ENCODE measurements around the gene TAS2R14.

The TAS2R14 gene

GRCh38 chr12:10952645-10953044 lies 13.6 kb upstream of the TAS2R14 start:
- no peak overlapping the region for H3K9ac ChIP-seq (ENCODE audit: low read depth, low read length)
- no peak overlapping the region for H3K4me3 ChIP-seq (ENCODE audit: low read length)
- H3K4me2 ChIP-seq (ENCODE audit: low read length) = no peak overlapping the region
- no peaks in the 10 kb centered on the region for H3K9me3 ChIP-seq (replicated peaks; ENCODE audit: low read length)
- H3K4me1 ChIP-seq (ENCODE audit: control insufficient read depth, insufficient read depth, low read length) = no peaks in the 10 kb centered on the region
- H3K36me3 ChIP-seq (ENCODE audit: insufficient read depth, low read length) = no peaks in the 10 kb centered on the region
- no peaks in the 10 kb centered on the region for H3K27me3 ChIP-seq (ENCODE audit: control insufficient read depth, insufficient read depth, low read length)

GRCh38 chr12:10943167-10943566 lies 4.1 kb upstream of the TAS2R14 start:
- Histone ChIP-seq H3K4me3 (ENCODE audit: low read length) (no peak overlapping the region), H3K9me3 (replicated peaks; ENCODE audit: low read length) (no peaks in the 10 kb centered on the region)

GRCh38 chr12:10941916-10942607 lies 3.0 kb upstream of the TAS2R14 start:
- H3K9ac ChIP-seq (ENCODE audit: low read depth, low read length) = no peak overlapping the region
- no peaks in the 10 kb centered on the region for H3K9me3 ChIP-seq (replicated peaks; ENCODE audit: low read length)
- no peak overlapping the region for H3K4me3 ChIP-seq (ENCODE audit: low read length)
- no peaks in the 10 kb centered on the region for H3K36me3 ChIP-seq (ENCODE audit: insufficient read depth, low read length)
- no peaks in the 10 kb centered on the region for H3K27me3 ChIP-seq (ENCODE audit: control insufficient read depth, insufficient read depth, low read length)
- H3K4me1 ChIP-seq (ENCODE audit: control insufficient read depth, insufficient read depth, low read length) = peaks cover 3% of the 10 kb centered on the region
- H3K4me2 ChIP-seq (ENCODE audit: low read length) = no peak overlapping the region

More at GRCh38 chr12:10943167-10943566, 4.1 kb upstream of the TAS2R14 start:
- Histone ChIP-seq H3K9ac (ENCODE audit: low read depth, low read length) (no peak overlapping the region), H3K36me3 (ENCODE audit: insufficient read depth, low read length) (no peaks in the 10 kb centered on the region), H3K27me3 (ENCODE audit: control insufficient read depth, insufficient read depth, low read length) (no peaks in the 10 kb centered on the region), H3K4me1 (ENCODE audit: control insufficient read depth, insufficient read depth, low read length) (peaks cover 3% of the 10 kb centered on the region), H3K4me2 (ENCODE audit: low read length) (no peak overlapping the region)

- H3K4me1 ChIP-seq (ENCODE audit: control insufficient read depth, insufficient read depth, low read length) = peaks cover 3% of the 10 kb centered on the region
- H3K4me2 ChIP-seq (ENCODE audit: low read length) = no peak overlapping the region
- no peak overlapping the region for H3K4me3 ChIP-seq (ENCODE audit: low read length)
- no peaks in the 10 kb centered on the region for H3K27me3 ChIP-seq (ENCODE audit: control insufficient read depth, insufficient read depth, low read length)
- H3K9me3 ChIP-seq (replicated peaks; ENCODE audit: low read length) = no peaks in the 10 kb centered on the region
- H3K9ac ChIP-seq (ENCODE audit: low read depth, low read length) = no peak overlapping the region
- H3K36me3 ChIP-seq (ENCODE audit: insufficient read depth, low read length) = no peaks in the 10 kb centered on the region
These were observed 2.3 kb upstream of the TAS2R14 start for GRCh38 chr12:10941369-10941768.

GRCh38 chr12:10940389-10940788 lies 1.3 kb upstream of the TAS2R14 start:
- Histone ChIP-seq H3K9ac (ENCODE audit: low read depth, low read length) (no peak overlapping the region), H3K36me3 (ENCODE audit: insufficient read depth, low read length) (no peaks in the 10 kb centered on the region), H3K27me3 (ENCODE audit: control insufficient read depth, insufficient read depth, low read length) (no peaks in the 10 kb centered on the region), H3K4me1 (ENCODE audit: control insufficient read depth, insufficient read depth, low read length) (peaks cover 3% of the 10 kb centered on the region), H3K4me3 (ENCODE audit: low read length) (no peak overlapping the region), H3K4me2 (ENCODE audit: low read length) (no peak overlapping the region), H3K9me3 (replicated peaks; ENCODE audit: low read length) (no peaks in the 10 kb centered on the region)

- no peaks in the 10 kb centered on the region for H3K9me3 ChIP-seq (replicated peaks; ENCODE audit: low read length)
- no peaks in the 10 kb centered on the region for H3K27me3 ChIP-seq (ENCODE audit: control insufficient read depth, insufficient read depth, low read length)
- peaks cover 3% of the 10 kb centered on the region for H3K4me1 ChIP-seq (ENCODE audit: control insufficient read depth, insufficient read depth, low read length)
- no peak overlapping the region for H3K9ac ChIP-seq (ENCODE audit: low read depth, low read length)
- H3K36me3 ChIP-seq (ENCODE audit: insufficient read depth, low read length) = no peaks in the 10 kb centered on the region
- H3K4me3 ChIP-seq (ENCODE audit: low read length) = no peak overlapping the region
- H3K4me2 ChIP-seq (ENCODE audit: low read length) = no peak overlapping the region
These were observed 2.6 kb downstream of the TAS2R14 start for GRCh38 chr12:10936506-10936905.

- Histone ChIP-seq H3K4me2 (ENCODE audit: low read length) (no peak within 1 kb of the TSS), H3K27me3 (ENCODE audit: control insufficient read depth, insufficient read depth, low read length) (no peaks in the 10 kb centered on the region), H3K9ac (ENCODE audit: low read depth, low read length) (no peak within 1 kb of the TSS), H3K9me3 (replicated peaks; ENCODE audit: low read length) (no peaks in the 10 kb centered on the region), H3K36me3 (ENCODE audit: insufficient read depth, low read length) (no peaks in the 10 kb centered on the region), H3K4me3 (ENCODE audit: low read length) (no peak within 1 kb of the TSS), H3K4me1 (ENCODE audit: control insufficient read depth, insufficient read depth, low read length) (no peaks in the 10 kb centered on the region)
These were observed 10.2 kb downstream of the TAS2R14 start, which contains the start of gene PRH2 for GRCh38 chr12:10928746-10929286. Gene PRH2, plus strand, starts transcription at chr12:10929236. Its CDS starts 38 bp downstream, at chr12:10929274.

- Histone ChIP-seq H3K4me3 (ENCODE audit: low read length) (no peak overlapping the region), H3K9ac (ENCODE audit: low read depth, low read length) (no peak overlapping the region), H3K4me2 (ENCODE audit: low read length) (no peak overlapping the region), H3K9me3 (replicated peaks; ENCODE audit: low read length) (no peaks in the 10 kb centered on the region), H3K36me3 (ENCODE audit: insufficient read depth, low read length) (no peaks in the 10 kb centered on the region), H3K4me1 (ENCODE audit: control insufficient read depth, insufficient read depth, low read length) (no peaks in the 10 kb centered on the region), H3K27me3 (ENCODE audit: control insufficient read depth, insufficient read depth, low read length) (no peaks in the 10 kb centered on the region)
These were observed 12.8 kb downstream of the TAS2R14 start for GRCh38 chr12:10926269-10926668.

- Histone ChIP-seq H3K27me3 (ENCODE audit: control insufficient read depth, insufficient read depth, low read length) (no peaks in the 10 kb centered on the region), H3K9ac (ENCODE audit: low read depth, low read length) (no peak overlapping the region), H3K9me3 (replicated peaks; ENCODE audit: low read length) (no peaks in the 10 kb centered on the region), H3K4me2 (ENCODE audit: low read length) (no peak overlapping the region), H3K36me3 (ENCODE audit: insufficient read depth, low read length) (no peaks in the 10 kb centered on the region), H3K4me3 (ENCODE audit: low read length) (no peak overlapping the region), H3K4me1 (ENCODE audit: control insufficient read depth, insufficient read depth, low read length) (no peaks in the 10 kb centered on the region)
These were observed 19.3 kb downstream of the TAS2R14 start for GRCh38 chr12:10919809-10920208.

- H3K9me3 ChIP-seq (replicated peaks; ENCODE audit: low read length) = no peaks in the 10 kb centered on the region
- no peaks in the 10 kb centered on the region for H3K27me3 ChIP-seq (ENCODE audit: control insufficient read depth, insufficient read depth, low read length)
- H3K4me3 ChIP-seq (ENCODE audit: low read length) = no peak overlapping the region
- H3K9ac ChIP-seq (ENCODE audit: low read depth, low read length) = no peak overlapping the region
- no peaks in the 10 kb centered on the region for H3K4me1 ChIP-seq (ENCODE audit: control insufficient read depth, insufficient read depth, low read length)
- H3K4me2 ChIP-seq (ENCODE audit: low read length) = no peak overlapping the region
- no peaks in the 10 kb centered on the region for H3K36me3 ChIP-seq (ENCODE audit: insufficient read depth, low read length)
These were observed 28.7 kb downstream of the TAS2R14 start for GRCh38 chr12:10910380-10910779.

GRCh38 chr12:10909462-10909861 lies 29.6 kb downstream of the TAS2R14 start, which contains the start of gene TAS2R13:
Gene TAS2R13, minus strand, starts transcription at chr12:10909562. Its CDS starts 264 bp downstream, at chr12:10909298.
- Histone ChIP-seq H3K36me3 (ENCODE audit: insufficient read depth, low read length) (no peaks in the 10 kb centered on the region), H3K4me1 (ENCODE audit: control insufficient read depth, insufficient read depth, low read length) (no peaks in the 10 kb centered on the region), H3K4me3 (ENCODE audit: low read length) (no peak within 1 kb of the TSS), H3K4me2 (ENCODE audit: low read length) (no peak within 1 kb of the TSS), H3K9me3 (replicated peaks; ENCODE audit: low read length) (no peaks in the 10 kb centered on the region), H3K9ac (ENCODE audit: low read depth, low read length) (no peak within 1 kb of the TSS), H3K27me3 (ENCODE audit: control insufficient read depth, insufficient read depth, low read length) (no peaks in the 10 kb centered on the region)

GRCh38 chr12:10904686-10905085 lies 34.4 kb downstream of the TAS2R14 start:
- Histone ChIP-seq H3K4me3 (ENCODE audit: low read length) (no peak overlapping the region), H3K9ac (ENCODE audit: low read depth, low read length) (no peak overlapping the region), H3K9me3 (replicated peaks; ENCODE audit: low read length) (no peaks in the 10 kb centered on the region), H3K36me3 (ENCODE audit: insufficient read depth, low read length) (no peaks in the 10 kb centered on the region), H3K4me2 (ENCODE audit: low read length) (no peak overlapping the region), H3K4me1 (ENCODE audit: control insufficient read depth, insufficient read depth, low read length) (no peaks in the 10 kb centered on the region), H3K27me3 (ENCODE audit: control insufficient read depth, insufficient read depth, low read length) (no peaks in the 10 kb centered on the region)

All from skeletal muscle satellite cell (primary cell).